Karpas-422 (cell line): ENCODE data around the gene ALOX15B. TPM values are rescaled to one million over a fixed set of nuclear protein-coding genes. Genes with fewer than 3 reads are reported as not detected.

Experiments used
- DNase-seq: peaks from one replicate; pipeline ENCODE4 v3.0.0-alpha.2; 2015
- H2AFZ ChIP-seq: fragments of 200-600 bp; sonication (generic); 2 replicates; pipeline ENCODE4 v1.6.1; 2014; ENCODE audit warnings: antibody characterized with exemption, low read length, mixed read lengths
- H3K27ac ChIP-seq: fragments of 200-600 bp; sonication (generic); 2 replicates; pipeline ENCODE4 v1.5.1; 2014; ENCODE audit warnings: mild to moderate bottlenecking, low read length, moderate library complexity
- H3K27me3 ChIP-seq: fragments of 200-600 bp; sonication (generic); 2 replicates; pipeline ENCODE4 v1.6.1; 2014; ENCODE audit warnings: low read length, mixed read lengths
- H3K36me3 ChIP-seq: fragments of 200-600 bp; sonication (generic); 2 replicates; pipeline ENCODE4 v1.6.1; 2014; ENCODE audit warnings: low read length, mixed read lengths; ENCODE audit not compliant: insufficient read depth
- H3K4me1 ChIP-seq: fragments of 200-600 bp; sonication (generic); 2 replicates; pipeline ENCODE4 v1.6.1; 2014; ENCODE audit warnings: mild to moderate bottlenecking, low read length, mixed read lengths
- H3K4me2 ChIP-seq: fragments of 200-600 bp; sonication (generic); 2 replicates; pipeline ENCODE4 v1.6.1; 2014; ENCODE audit warnings: low read length, low read depth, mild to moderate bottlenecking; ENCODE audit not compliant: poor library complexity, severe bottlenecking
- H3K4me3 ChIP-seq: fragments of 200-600 bp; sonication (generic); 2 replicates; pipeline ENCODE4 v1.5.1; 2014; ENCODE audit warnings: mild to moderate bottlenecking, antibody characterized with exemption, low read length, mixed read lengths
- H3K79me2 ChIP-seq: fragments of 200-600 bp; sonication (generic); 2 replicates; pipeline ENCODE4 v1.6.1; 2014; ENCODE audit warnings: mild to moderate bottlenecking, low read length, mixed read lengths
- H3K9ac ChIP-seq: fragments of 200-600 bp; sonication (generic); 2 replicates; pipeline ENCODE4 v1.6.0; 2014; ENCODE audit warnings: low read length
- H3K9me2 ChIP-seq: fragments of 200-600 bp; sonication (generic), shearing (Covaris generic); replicated peaks from 2 replicates; pipeline ENCODE4 v1.6.0; 2014; ENCODE audit warnings: mild to moderate bottlenecking, low read length, moderate library complexity; ENCODE audit not compliant: insufficient read depth
- H3K9me3 ChIP-seq: fragments of 300-700, 200-600 bp; sonication (generic); 2 replicates; pipeline ENCODE4 v1.6.1; 2014; ENCODE audit warnings: low read length, mixed read lengths
- H4K20me1 ChIP-seq: fragments of 200-600 bp; sonication (generic); 2 replicates; pipeline ENCODE4 v1.6.1; 2014; ENCODE audit warnings: mild to moderate bottlenecking, antibody characterized with exemption, low read length, low read depth; ENCODE audit not compliant: insufficient read depth
- total RNA-seq: library from RNA; depleted of rRNA; stranded (reverse); fragments of >200 nt; shearing (Covaris generic); gene quantifications from 2 replicates; pipeline ENCODE4 v1.2.3, GENCODE V29; 2014; ENCODE audit warnings: low replicate concordance; rRNA removed

The ALOX15B gene
- total RNA-seq = not detected in 2 replicates

GRCh38 chr17:8038954-8039610, at the start of gene ALOX15B:
Gene ALOX15B, plus strand, starts transcription at chr17:8039059. Its CDS starts 97 bp downstream, at chr17:8039156.
- Histone ChIP-seq H3K9me2 (no peaks in the 10 kb centered on the region), H3K4me2 (no peak within 1 kb of the TSS), H4K20me1 (no peaks in the 10 kb centered on the region), H3K79me2 (no peaks in the 10 kb centered on the region), H2AFZ (no peak within 1 kb of the TSS), H3K4me3 (no peak within 1 kb of the TSS), H3K36me3 (no peaks in the 10 kb centered on the region), H3K9me3 (no peaks in the 10 kb centered on the region), H3K27me3 (no peaks in the 10 kb centered on the region), H3K4me1 (no peaks in the 10 kb centered on the region), H3K27ac (no peak within 1 kb of the TSS), H3K9ac (no peak within 1 kb of the TSS)
- no peak for DNase-seq

GRCh38 chr17:7989781-7990655, 48.8 kb upstream of the ALOX15B start:
- H3K4me1 ChIP-seq = peaks cover 14% of the 10 kb centered on the region
- peak overlapping the region; percentile 73 for H3K4me3 ChIP-seq
- H3K9ac ChIP-seq = peak overlapping the region; percentile 77
- H2AFZ ChIP-seq = peak overlapping the region; percentile 91
- H3K79me2 ChIP-seq = no peaks in the 10 kb centered on the region
- H3K4me2 ChIP-seq = peak overlapping the region; percentile 81
- H3K9me2 ChIP-seq = no peaks in the 10 kb centered on the region
- peak; percentile 96 for DNase-seq
- no peaks in the 10 kb centered on the region for H3K36me3 ChIP-seq
- H4K20me1 ChIP-seq = no peaks in the 10 kb centered on the region
- no peaks in the 10 kb centered on the region for H3K9me3 ChIP-seq
- H3K27ac ChIP-seq = peak overlapping the region; percentile 45
- H3K27me3 ChIP-seq = no peaks in the 10 kb centered on the region

DNA sequence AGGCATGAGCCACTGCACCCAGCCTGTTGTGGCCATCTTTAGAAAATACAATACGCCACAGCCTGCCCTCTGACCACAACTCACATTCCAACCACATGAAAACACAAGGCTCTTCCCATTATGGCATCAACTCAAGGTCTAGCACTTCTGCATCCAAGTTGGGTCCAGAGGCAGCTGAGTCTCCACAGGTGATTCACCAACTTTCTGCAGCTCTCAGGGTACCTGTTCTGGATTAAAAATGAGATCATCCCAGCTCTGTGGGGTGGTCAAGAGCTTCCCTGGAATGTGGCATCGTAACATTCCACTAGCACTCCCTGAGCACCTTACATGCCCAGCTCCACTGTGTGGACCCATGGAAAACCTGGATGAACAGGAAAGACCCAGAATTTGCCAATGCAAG, 46.3 kb upstream of the ALOX15B start:
- Histone ChIP-seq H3K79me2 (no peaks in the 10 kb centered on the region), H3K27ac (no peak overlapping the region), H3K9ac (no peak overlapping the region), H3K9me3 (no peaks in the 10 kb centered on the region), H3K4me1 (peaks cover 34% of the 10 kb centered on the region), H2AFZ (no peak overlapping the region), H3K4me3 (no peak overlapping the region), H3K4me2 (no peak overlapping the region), H3K27me3 (no peaks in the 10 kb centered on the region), H3K36me3 (no peaks in the 10 kb centered on the region), H3K9me2 (no peaks in the 10 kb centered on the region), H4K20me1 (no peaks in the 10 kb centered on the region)
- DNase-seq = no peak

- H3K9me2 ChIP-seq = no peaks in the 10 kb centered on the region
- no peaks in the 10 kb centered on the region for H3K27me3 ChIP-seq
- H3K27ac ChIP-seq = no peak overlapping the region
- H3K4me3 ChIP-seq = no peak overlapping the region
- peak; percentile 65 for DNase-seq
- no peaks in the 10 kb centered on the region for H3K36me3 ChIP-seq
- H3K4me2 ChIP-seq = no peak overlapping the region
- H3K9ac ChIP-seq = no peak overlapping the region
- no peaks in the 10 kb centered on the region for H3K79me2 ChIP-seq
- H3K9me3 ChIP-seq = no peaks in the 10 kb centered on the region
- H2AFZ ChIP-seq = no peak overlapping the region
- no peaks in the 10 kb centered on the region for H4K20me1 ChIP-seq
- H3K4me1 ChIP-seq = peaks cover 34% of the 10 kb centered on the region
Observed at GRCh38 chr17:7992924-7993323, 45.9 kb upstream of the ALOX15B start.

GRCh38 chr17:7993972-7994589, 44.8 kb upstream of the ALOX15B start:
- no peaks in the 10 kb centered on the region for H3K9me2 ChIP-seq
- H4K20me1 ChIP-seq = no peaks in the 10 kb centered on the region
- H3K4me3 ChIP-seq = no peak overlapping the region
- no peak for DNase-seq
- no peak overlapping the region for H2AFZ ChIP-seq
- H3K9ac ChIP-seq = no peak overlapping the region
- no peaks in the 10 kb centered on the region for H3K9me3 ChIP-seq
- H3K79me2 ChIP-seq = no peaks in the 10 kb centered on the region
- H3K4me2 ChIP-seq = no peak overlapping the region
- H3K27me3 ChIP-seq = no peaks in the 10 kb centered on the region
- H3K4me1 ChIP-seq = peaks cover 30% of the 10 kb centered on the region
- H3K27ac ChIP-seq = no peak overlapping the region
- H3K36me3 ChIP-seq = no peaks in the 10 kb centered on the region

- H4K20me1 ChIP-seq = no peaks in the 10 kb centered on the region
- no peak overlapping the region for H3K27ac ChIP-seq
- no peak overlapping the region for H3K9ac ChIP-seq
- H3K27me3 ChIP-seq = no peaks in the 10 kb centered on the region
- no peaks in the 10 kb centered on the region for H3K9me2 ChIP-seq
- no peaks in the 10 kb centered on the region for H3K9me3 ChIP-seq
- H3K4me2 ChIP-seq = peak overlapping the region; percentile 51
- H2AFZ ChIP-seq = peak overlapping the region; percentile 71; the same call in 1 of the 2 replicates
- H3K4me3 ChIP-seq = peak overlapping the region; percentile 35; the same call in 1 of the 2 replicates
- DNase-seq = peak; percentile 53
- H3K4me1 ChIP-seq = peaks cover 19% of the 10 kb centered on the region
- no peaks in the 10 kb centered on the region for H3K36me3 ChIP-seq
- no peaks in the 10 kb centered on the region for H3K79me2 ChIP-seq
Observed at GRCh38 chr17:7995724-7996123, 43.1 kb upstream of the ALOX15B start.

- H3K9me3 ChIP-seq = no peaks in the 10 kb centered on the region
- H2AFZ ChIP-seq = no peak overlapping the region
- H3K9me2 ChIP-seq = no peaks in the 10 kb centered on the region
- H3K27ac ChIP-seq = no peak overlapping the region
- H3K79me2 ChIP-seq = no peaks in the 10 kb centered on the region
- no peaks in the 10 kb centered on the region for H4K20me1 ChIP-seq
- DNase-seq = peak; percentile 59
- H3K4me1 ChIP-seq = peaks cover 23% of the 10 kb centered on the region
- no peak overlapping the region for H3K4me3 ChIP-seq
- no peaks in the 10 kb centered on the region for H3K27me3 ChIP-seq
- H3K36me3 ChIP-seq = no peaks in the 10 kb centered on the region
- no peak overlapping the region for H3K9ac ChIP-seq
- H3K4me2 ChIP-seq = peak overlapping the region; percentile 41
Observed at GRCh38 chr17:7997186-7997585, 41.7 kb upstream of the ALOX15B start.
